Measurements from ENCODE around the gene CENPM.

Gene CENPM

GRCh38 chr22:41915035-41915785 is 31.7 kb downstream of the CENPM start, which contains the start of gene SHISA8:
Gene SHISA8 (minus strand): TSS chr22:41915074. CDS start chr22:41914667, 407 bp downstream.
- in situ Hi-C loops (cut with MboI; ENCODE audit: low sequenced_read_pairs), result no loop called here

GRCh38 chr22:41914611-41915034 is 32.3 kb downstream of the CENPM start:
- in situ Hi-C loops (cut with MboI; ENCODE audit: low sequenced_read_pairs), result no loop called here

GRCh38 chr22:41913842-41914534 is 33.0 kb downstream of the CENPM start:
- in situ Hi-C loops (cut with MboI; ENCODE audit: low sequenced_read_pairs), result no loop called here

- in situ Hi-C loops (cut with MboI; ENCODE audit: low sequenced_read_pairs), result no loop called here
These were observed 33.8 kb downstream of the CENPM start for GRCh38 chr22:41913040-41913719.

GRCh38 chr22:41912338-41913039 is 34.5 kb downstream of the CENPM start:
- in situ Hi-C loops (cut with MboI; ENCODE audit: low sequenced_read_pairs), result no loop called here

GRCh38 chr22:41911001-41911611 is 35.8 kb downstream of the CENPM start:
- in situ Hi-C loops (cut with MboI; ENCODE audit: low sequenced_read_pairs), result no loop called here

GRCh38 chr22:41910050-41911000 is 36.6 kb downstream of the CENPM start:
- in situ Hi-C loops (cut with MboI; ENCODE audit: low sequenced_read_pairs), result no loop called here

GRCh38 chr22:41909310-41910049 is 37.5 kb downstream of the CENPM start:
- in situ Hi-C loops (cut with MboI; ENCODE audit: low sequenced_read_pairs), result no loop called here

- in situ Hi-C loops (cut with MboI; ENCODE audit: low sequenced_read_pairs), result no loop called here
These were observed 38.3 kb downstream of the CENPM start for GRCh38 chr22:41908411-41909309.

GRCh38 chr22:41907436-41908401 is 39.2 kb downstream of the CENPM start:
- in situ Hi-C loops (cut with MboI; ENCODE audit: low sequenced_read_pairs), result no loop called here

GRCh38 chr22:41906822-41907221 is 40.1 kb downstream of the CENPM start:
- in situ Hi-C loops (cut with MboI; ENCODE audit: low sequenced_read_pairs), result no loop called here

- in situ Hi-C loops (cut with MboI; ENCODE audit: low sequenced_read_pairs), result no loop called here
These were observed 41.3 kb downstream of the CENPM start for GRCh38 chr22:41905411-41906202.

- in situ Hi-C loops (cut with MboI; ENCODE audit: low sequenced_read_pairs), result no loop called here
These were observed 42.2 kb downstream of the CENPM start for GRCh38 chr22:41904450-41905410.

GRCh38 chr22:41902932-41903421 is 44.0 kb downstream of the CENPM start:
- in situ Hi-C loops (cut with MboI; ENCODE audit: low sequenced_read_pairs), result no loop called here

- in situ Hi-C loops (cut with MboI; ENCODE audit: low sequenced_read_pairs), result no loop called here
These were observed 44.9 kb downstream of the CENPM start for GRCh38 chr22:41902016-41902415.

Data from hTERT RPE-1 (cell line).